Neutrophil (primary cell): ENCODE data around the gene UGT2B7.

Experiments
- H3K27ac ChIP-seq: fragments of 200-600 bp; sonication (generic); 2 replicates; pipeline ENCODE4 v1.5.1; 2016; ENCODE audit warnings: mild to moderate bottlenecking, moderate library complexity
- H3K27me3 ChIP-seq: fragments of 200-600 bp; sonication (generic); 2 replicates; pipeline ENCODE4 v1.6.0; 2016; ENCODE audit warnings: mild to moderate bottlenecking
- H3K36me3 ChIP-seq: fragments of 200-600 bp; sonication (generic); 2 replicates; pipeline ENCODE4 v1.5.1; 2017
- H3K4me1 ChIP-seq, 2 experiments: fragments of 200-600 bp in 1 of 2; sonication (generic) in 1 of 2; 1 replicate in 1 of 2; 2 replicates in 1 of 2; pipeline versions ENCODE4 v1.5.1 to v1.6.1; 2013 to 2016; ENCODE audit warnings: low read depth in 1 of 2, low read length in 1 of 2, mild to moderate bottlenecking in 1 of 2, moderate library complexity in 1 of 2; ENCODE audit not compliant: control insufficient read depth in 1 of 2, insufficient read depth in 1 of 2
- H3K4me3 ChIP-seq, 2 experiments: fragments of 200-600 bp in 1 of 2; sonication (generic) in 1 of 2; 1 replicate in 1 of 2; 2 replicates in 1 of 2; pipeline ENCODE4 v1.5.1; 2013 to 2016; ENCODE audit warnings: low read depth in 1 of 2, low read length in 1 of 2, mild to moderate bottlenecking in 1 of 2, moderate library complexity in 1 of 2
- H3K9me3 ChIP-seq: fragments of 200-600 bp; sonication (generic); 2 replicates; pipeline ENCODE4 v1.5.1; 2016
- TF ChIP-seq, protein P1 (sequence below): fragments of 200-600 bp; sonication (generic); IDR thresholded peaks from 2 replicates; pipeline ENCODE4 v1.5.1; 2016; ENCODE audit warnings: antibody characterized with exemption

UGT2B7 gene

DNA sequence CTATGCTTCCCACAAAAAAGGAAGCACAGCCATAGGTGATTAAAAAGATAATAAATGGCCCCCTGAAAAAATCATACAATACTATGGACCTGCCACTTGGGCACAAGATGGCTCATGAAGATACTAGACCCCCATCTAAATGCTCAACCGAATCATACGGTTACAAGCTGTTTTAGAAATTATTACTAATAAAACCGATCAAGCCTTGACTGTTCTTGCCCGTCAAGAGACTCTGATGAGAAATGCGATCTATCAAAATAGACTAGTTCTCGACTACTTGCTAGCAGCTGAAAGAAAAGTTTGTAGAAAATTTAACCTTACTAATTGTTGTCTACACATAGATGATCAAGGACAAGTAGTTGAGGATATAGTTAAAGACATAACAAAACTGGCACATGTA lies 40.1 kb upstream of the UGT2B7 start:
- Histone ChIP-seq H3K27me3 (no peaks in the 10 kb centered on the region), H3K4me1 (no peaks in the 10 kb centered on the region), H3K36me3 (no peaks in the 10 kb centered on the region), H3K9me3 (no peaks in the 10 kb centered on the region), H3K27ac (no peak overlapping the region), H3K4me3 (no peak overlapping the region)
- TF ChIP-seq, protein P1, sequence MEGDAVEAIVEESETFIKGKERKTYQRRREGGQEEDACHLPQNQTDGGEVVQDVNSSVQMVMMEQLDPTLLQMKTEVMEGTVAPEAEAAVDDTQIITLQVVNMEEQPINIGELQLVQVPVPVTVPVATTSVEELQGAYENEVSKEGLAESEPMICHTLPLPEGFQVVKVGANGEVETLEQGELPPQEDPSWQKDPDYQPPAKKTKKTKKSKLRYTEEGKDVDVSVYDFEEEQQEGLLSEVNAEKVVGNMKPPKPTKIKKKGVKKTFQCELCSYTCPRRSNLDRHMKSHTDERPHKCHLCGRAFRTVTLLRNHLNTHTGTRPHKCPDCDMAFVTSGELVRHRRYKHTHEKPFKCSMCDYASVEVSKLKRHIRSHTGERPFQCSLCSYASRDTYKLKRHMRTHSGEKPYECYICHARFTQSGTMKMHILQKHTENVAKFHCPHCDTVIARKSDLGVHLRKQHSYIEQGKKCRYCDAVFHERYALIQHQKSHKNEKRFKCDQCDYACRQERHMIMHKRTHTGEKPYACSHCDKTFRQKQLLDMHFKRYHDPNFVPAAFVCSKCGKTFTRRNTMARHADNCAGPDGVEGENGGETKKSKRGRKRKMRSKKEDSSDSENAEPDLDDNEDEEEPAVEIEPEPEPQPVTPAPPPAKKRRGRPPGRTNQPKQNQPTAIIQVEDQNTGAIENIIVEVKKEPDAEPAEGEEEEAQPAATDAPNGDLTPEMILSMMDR = no peak

DNA sequence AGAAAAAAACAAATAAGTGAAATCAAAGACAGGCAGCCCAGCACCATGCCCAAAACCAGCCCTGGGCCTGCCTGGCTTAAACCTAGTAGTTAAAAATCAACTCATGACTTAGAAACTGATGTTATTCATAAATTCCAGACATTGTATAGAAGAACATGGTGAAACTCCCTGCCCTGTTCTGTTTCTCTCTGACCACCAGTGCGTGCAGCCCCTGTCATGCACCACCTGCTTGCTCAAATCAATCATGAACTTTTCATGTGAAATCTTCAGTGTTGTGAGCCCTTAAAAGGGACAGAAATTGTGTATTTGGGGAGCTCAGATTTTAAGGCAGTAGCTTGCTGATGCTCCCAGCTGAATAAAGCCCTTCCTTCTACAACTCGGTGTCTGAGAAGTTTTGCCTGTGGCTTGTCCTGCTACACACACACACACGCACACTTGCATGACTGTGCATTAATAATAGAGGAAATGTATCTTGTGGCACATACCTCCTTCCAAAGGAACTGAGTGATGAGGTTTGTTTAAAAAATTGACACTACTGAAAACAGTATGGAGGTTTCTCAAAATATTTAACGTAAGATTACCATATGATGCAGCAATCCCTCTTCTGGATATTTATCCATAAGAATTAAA lies 39.2 kb upstream of the UGT2B7 start:
- no peak overlapping the region for H3K4me3 ChIP-seq
- H3K27ac ChIP-seq = no peak overlapping the region
- TF ChIP-seq, protein P1 = no peak
- no peaks in the 10 kb centered on the region for H3K4me1 ChIP-seq
- H3K27me3 ChIP-seq = no peaks in the 10 kb centered on the region
- H3K36me3 ChIP-seq = no peaks in the 10 kb centered on the region
- no peaks in the 10 kb centered on the region for H3K9me3 ChIP-seq

DNA sequence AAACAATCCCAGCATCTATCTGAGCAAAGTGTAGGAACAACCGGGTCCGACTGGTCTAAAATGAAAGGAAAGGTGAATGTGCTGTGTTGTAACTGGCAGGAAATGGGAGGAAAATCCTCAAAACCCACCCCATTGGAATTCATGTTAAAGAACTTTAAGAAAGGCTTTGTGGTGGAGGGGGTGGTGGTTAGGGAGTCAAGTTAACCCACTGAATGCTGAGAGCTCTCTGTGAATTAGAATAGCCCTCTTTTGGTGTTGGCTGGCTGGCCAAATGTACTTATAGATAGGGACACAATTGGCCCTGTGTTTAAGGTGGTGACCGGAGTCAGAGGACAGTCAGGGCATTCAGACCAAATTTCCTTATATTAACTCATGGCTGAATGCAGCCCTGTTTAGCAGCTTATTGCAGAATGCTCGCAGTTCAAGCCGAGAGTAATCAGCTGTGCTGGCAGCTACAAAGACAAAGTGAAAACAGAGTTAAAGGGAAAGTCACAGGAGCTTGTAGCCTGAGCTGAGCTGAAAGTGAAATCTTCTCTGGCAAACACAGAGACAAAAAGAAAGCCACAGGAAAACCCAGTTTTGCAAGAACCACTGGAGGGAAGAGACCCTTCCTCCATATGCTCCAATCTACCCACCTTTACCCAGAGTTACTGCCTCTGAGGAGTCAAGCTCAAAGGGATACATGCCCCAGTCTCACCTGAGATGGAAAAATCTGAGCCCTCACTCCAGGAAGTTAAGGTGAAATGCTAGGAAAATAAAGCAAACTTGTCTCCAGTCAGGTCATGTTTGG lies 38.5 kb upstream of the UGT2B7 start:
- H3K9me3 ChIP-seq = no peaks in the 10 kb centered on the region
- H3K4me3 ChIP-seq = no peak overlapping the region
- no peak overlapping the region for H3K27ac ChIP-seq
- no peaks in the 10 kb centered on the region for H3K27me3 ChIP-seq
- TF ChIP-seq, protein P1 = no peak
- no peaks in the 10 kb centered on the region for H3K36me3 ChIP-seq
- no peaks in the 10 kb centered on the region for H3K4me1 ChIP-seq

DNA sequence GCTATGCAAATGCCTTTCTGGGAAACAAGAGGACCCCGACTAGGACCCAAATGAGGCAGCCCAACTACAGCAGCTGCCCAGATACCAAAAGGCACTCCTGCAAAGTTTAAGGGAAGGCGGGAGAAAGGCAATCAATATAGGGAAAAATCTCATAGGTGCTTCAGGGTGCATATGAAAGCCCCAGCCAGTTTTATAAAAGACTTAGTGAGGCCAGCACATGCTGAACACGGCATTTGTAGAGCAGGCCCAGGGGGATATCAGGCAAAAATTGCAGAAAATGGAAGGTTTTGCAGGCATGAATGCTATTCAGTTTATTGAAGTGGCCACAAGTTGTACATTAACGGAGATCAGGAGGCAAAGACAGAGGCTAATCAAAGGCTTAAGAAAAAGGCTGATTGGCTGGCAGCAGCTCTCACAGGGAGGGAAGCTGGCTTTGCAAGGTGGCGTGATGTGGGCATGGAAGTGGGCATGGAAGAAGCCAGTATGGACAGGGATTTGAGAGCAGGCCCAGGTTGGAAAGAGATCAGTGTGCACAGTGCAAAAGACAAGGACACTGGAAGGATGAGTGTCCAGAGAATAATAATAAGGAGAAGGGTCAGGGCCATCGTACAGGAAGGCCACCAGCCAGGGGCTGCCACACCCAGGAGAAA lies 37.7 kb upstream of the UGT2B7 start:
- no peak overlapping the region for H3K27ac ChIP-seq
- TF ChIP-seq, protein P1 = no peak
- no peaks in the 10 kb centered on the region for H3K36me3 ChIP-seq
- no peaks in the 10 kb centered on the region for H3K9me3 ChIP-seq
- no peaks in the 10 kb centered on the region for H3K4me1 ChIP-seq
- no peak overlapping the region for H3K4me3 ChIP-seq
- no peaks in the 10 kb centered on the region for H3K27me3 ChIP-seq

DNA sequence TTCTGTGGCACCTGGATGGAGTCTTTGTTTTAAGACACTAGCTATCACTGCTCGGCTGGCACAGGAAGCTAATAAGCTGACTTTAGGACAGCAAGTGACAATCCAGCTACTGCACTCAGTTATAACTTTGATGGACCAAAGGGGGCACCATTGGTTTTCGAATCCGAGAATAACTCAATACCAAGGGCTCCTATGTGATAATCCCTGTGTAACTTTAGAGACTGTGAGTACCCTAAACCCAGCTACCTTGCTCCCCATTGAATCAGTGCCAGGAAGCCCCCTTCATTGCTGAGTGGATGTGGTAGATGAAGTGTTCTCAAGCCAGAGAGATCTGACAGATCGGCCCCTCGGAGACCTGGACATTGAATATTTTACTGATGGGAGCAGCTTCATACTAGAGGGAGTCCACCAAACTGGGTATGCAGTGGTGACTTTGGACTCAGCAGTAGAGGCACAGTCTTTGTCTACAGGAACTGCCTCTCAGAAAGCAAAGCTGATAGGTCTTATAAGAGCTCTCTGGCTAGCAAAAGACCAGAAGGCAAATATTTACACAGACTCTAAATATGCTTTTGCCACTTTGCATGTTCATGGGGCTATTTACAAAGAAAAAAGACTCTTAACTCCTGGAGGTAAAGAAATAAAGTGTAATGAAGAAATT lies 35.5 kb upstream of the UGT2B7 start:
- Histone ChIP-seq H3K4me1 (no peaks in the 10 kb centered on the region), H3K9me3 (no peaks in the 10 kb centered on the region), H3K27ac (no peak overlapping the region), H3K4me3 (no peak overlapping the region), H3K27me3 (no peaks in the 10 kb centered on the region), H3K36me3 (no peaks in the 10 kb centered on the region)
- TF ChIP-seq, protein P1 = no peak
